H9 (cell line): ENCODE results near the gene IPP. TPM values are rescaled to one million over a fixed set of nuclear protein-coding genes. Genes with fewer than 3 reads are reported as not detected.

ENCODE experiments used
- DNase-seq: peaks from one replicate; pipeline ENCODE4 v3.0.0-alpha.2; 2017
- H2AFZ ChIP-seq: one replicate; pipeline ENCODE4 v1.6.1; 2013; ENCODE audit warnings: mild to moderate bottlenecking, low read length, control low read depth, moderate library complexity
- H2AK5ac ChIP-seq: 2 replicates; pipeline ENCODE4 v1.6.1; 2013; ENCODE audit warnings: low read length, control low read depth, mixed read lengths; ENCODE audit not compliant: insufficient read length
- H2BK120ac ChIP-seq: one replicate; pipeline ENCODE4 v1.6.1; 2013; ENCODE audit warnings: low read depth, mild to moderate bottlenecking, low read length, control low read depth, inconsistent platforms; ENCODE audit not compliant: poor library complexity, severe bottlenecking
- H2BK12ac ChIP-seq: 2 replicates; pipeline ENCODE4 v1.6.1; 2013; ENCODE audit warnings: low read length, control low read depth, mixed read lengths, low read depth; ENCODE audit not compliant: insufficient read length
- H2BK15ac ChIP-seq: 2 replicates; pipeline ENCODE4 v1.6.1; 2013; ENCODE audit warnings: low read depth, low read length, control low read depth
- H2BK20ac ChIP-seq: one replicate; pipeline ENCODE4 v1.6.1; 2013; ENCODE audit warnings: low read depth, mild to moderate bottlenecking, low read length, control low read depth, inconsistent platforms; ENCODE audit not compliant: poor library complexity, severe bottlenecking
- H2BK5ac ChIP-seq: 2 replicates; pipeline ENCODE4 v1.6.1; 2013; ENCODE audit warnings: low read length, control low read depth, mixed read lengths; ENCODE audit not compliant: insufficient read length
- H3K14ac ChIP-seq: 2 replicates; pipeline ENCODE4 v1.6.1; 2013; ENCODE audit warnings: low read length, control low read depth; ENCODE audit not compliant: insufficient read depth
- H3K18ac ChIP-seq: 2 replicates; pipeline ENCODE4 v1.6.1; 2013; ENCODE audit warnings: low read depth, mild to moderate bottlenecking, mixed read lengths, low read length, control low read depth; ENCODE audit not compliant: insufficient read length
- H3K23ac ChIP-seq: 2 replicates; pipeline ENCODE4 v1.6.1; 2013; ENCODE audit warnings: low read length, control low read depth, mixed read lengths, low read depth; ENCODE audit not compliant: insufficient read length
- H3K23me2 ChIP-seq: 2 replicates; pipeline ENCODE4 v1.6.1; 2013; ENCODE audit warnings: low read depth, mild to moderate bottlenecking, mixed read lengths, low read length, control low read depth; ENCODE audit not compliant: insufficient read length, poor library complexity, severe bottlenecking
- H3K27ac ChIP-seq: 2 replicates; pipeline ENCODE4 v1.5.1; 2013; ENCODE audit warnings: low read length, control low read depth, mixed read lengths, low read depth; ENCODE audit not compliant: insufficient read length
- H3K27me3 ChIP-seq: 2 replicates; pipeline ENCODE4 v1.6.1; 2013; ENCODE audit warnings: low read length, control low read depth, inconsistent platforms; ENCODE audit not compliant: insufficient read depth
- H3K4ac ChIP-seq: 2 replicates; pipeline ENCODE4 v1.6.1; 2013; ENCODE audit warnings: low read depth, mild to moderate bottlenecking, control low read depth, inconsistent platforms, low read length, moderate library complexity
- H3K4me1 ChIP-seq: 2 replicates; pipeline ENCODE4 v1.6.1; 2013; ENCODE audit warnings: low read length, control low read depth, inconsistent platforms; ENCODE audit not compliant: insufficient read depth
- H3K4me2 ChIP-seq: 2 replicates; pipeline ENCODE4 v1.6.1; 2013; ENCODE audit warnings: low read length, control low read depth, mixed read lengths; ENCODE audit not compliant: insufficient read length, insufficient read depth
- H3K56ac ChIP-seq: 2 replicates; pipeline ENCODE4 v1.6.1; 2013; ENCODE audit warnings: low read depth, mild to moderate bottlenecking, mixed read lengths, low read length, control low read depth; ENCODE audit not compliant: insufficient read length
- H3K79me1 ChIP-seq: 2 replicates; pipeline ENCODE4 v1.6.1; 2013; ENCODE audit warnings: low read depth, mild to moderate bottlenecking, moderate library complexity, low read length, control low read depth, inconsistent platforms; ENCODE audit not compliant: insufficient read depth, poor library complexity, severe bottlenecking
- H3K79me2 ChIP-seq: 2 replicates; pipeline ENCODE4 v1.6.1; 2013; ENCODE audit warnings: low read length, control low read depth, inconsistent platforms; ENCODE audit not compliant: insufficient read depth
- H3K9ac ChIP-seq: 2 replicates; pipeline ENCODE4 v1.6.1; 2013; ENCODE audit warnings: low read length, control low read depth, mixed read lengths; ENCODE audit not compliant: insufficient read length; ENCODE audit errors: extremely low read depth
- H3K9me3 ChIP-seq: one replicate; pipeline ENCODE4 v1.6.1; 2013; ENCODE audit warnings: low read depth, low read length, inconsistent platforms; ENCODE audit not compliant: control insufficient read depth
- H3T11ph ChIP-seq: one replicate; pipeline ENCODE4 v1.6.1; 2013; ENCODE audit warnings: mild to moderate bottlenecking, low read length, control low read depth, inconsistent platforms
- H4K20me1 ChIP-seq: one replicate; pipeline ENCODE4 v1.6.1; 2013; ENCODE audit not compliant: control insufficient read depth, insufficient read length, insufficient read depth
- H4K5ac ChIP-seq: 2 replicates; pipeline ENCODE4 v1.6.1; 2013; ENCODE audit warnings: low read depth, mild to moderate bottlenecking, mixed read lengths, low read length, control low read depth; ENCODE audit not compliant: insufficient read length
- H4K8ac ChIP-seq: replicated peaks from 2 replicates; pipeline ENCODE4 v1.6.1; 2013; ENCODE audit warnings: low read length, control low read depth, mixed read lengths, low read depth; ENCODE audit not compliant: insufficient read length
- H4K91ac ChIP-seq: 2 replicates; pipeline ENCODE4 v1.6.1; 2013; ENCODE audit warnings: low read depth, mild to moderate bottlenecking, moderate library complexity, mixed read lengths, low read length, control low read depth; ENCODE audit not compliant: insufficient read length
- H3K27ac Mint-ChIP-seq, 3 experiments: 2 replicates in 2 of 3; 3 replicates in 1 of 3; pipeline ENCODE4 v1.8.0; 2020 to 2021; ENCODE audit warnings: mixed read lengths in 3 of 3, mild to moderate bottlenecking in 1 of 3, moderate library complexity in 1 of 3
- H3K27me3 Mint-ChIP-seq: 2 replicates; pipeline ENCODE4 v1.8.0; 2021; ENCODE audit warnings: low read depth, mild to moderate bottlenecking, moderate library complexity, mixed read lengths
- H3K36me3 Mint-ChIP-seq, 3 experiments: 2 replicates in 2 of 3; 3 replicates in 1 of 3; pipeline ENCODE4 v1.8.0; 2020 to 2021; ENCODE audit warnings: low read depth in 3 of 3, mixed read lengths in 3 of 3; ENCODE audit not compliant: insufficient read depth in 1 of 3
- H3K4me1 Mint-ChIP-seq, 2 experiments: 2 replicates each; pipeline ENCODE4 v1.8.0; 2020; ENCODE audit warnings: mixed read lengths in 2 of 2
- H3K4me3 Mint-ChIP-seq, 2 experiments: 2 replicates in 1 of 2; 3 replicates in 1 of 2; pipeline ENCODE4 v1.8.0; 2020 to 2021; ENCODE audit warnings: mild to moderate bottlenecking in 2 of 2, mixed read lengths in 2 of 2, moderate library complexity in 1 of 2
- H3K9me3 Mint-ChIP-seq, 2 experiments: 2 replicates in 1 of 2; 3 replicates in 1 of 2; pipeline ENCODE4 v1.8.0; 2020; ENCODE audit warnings: mild to moderate bottlenecking in 2 of 2, mixed read lengths in 2 of 2, moderate library complexity in 1 of 2
- CTCF ChIP-seq: fragments of 200-600 bp; sonication (generic); conservative IDR thresholded peaks from 3 replicates; pipeline ENCODE4 v1.8.0; 2021; ENCODE audit warnings: antibody characterized with exemption, mild to moderate bottlenecking
- WGBS: extraction: QIAGEN DNeasy Blood & Tissue Kit; methylation state at CpG from one replicate; pipeline ENCODE4 v1.1.7; 2013; ENCODE audit warnings: missing lambda C conversion rate, low lambda C conversion rate, mixed read lengths; ENCODE audit not compliant: insufficient read length; ENCODE audit errors: extremely low coverage; 5-methylcytosine and 5-hydroxymethylcytosine counted together
- total RNA-seq: library from RNA; stranded (reverse); gene quantifications from 2 replicates; pipeline ENCODE4 v1.2.1, GENCODE V29; 2021

The IPP gene
- total RNA-seq, 1 experiment from 2014 or later, result 6.3 TPM

GRCh38 chr1:45785583-45785982 lies 35.1 kb upstream of the IPP start:
- H3K9ac ChIP-seq, result no peak overlapping the region
- no peak for DNase-seq
- H4K8ac ChIP-seq, result no peak overlapping the region
- TF ChIP-seq CTCF, result no peak
- Mint-ChIP-seq H3K4me1 (no peaks in the 10 kb centered on the region), H3K27me3 (peaks cover 10% of the 10 kb centered on the region), H3K4me3 (no peak overlapping the region), H3K27ac (no peak overlapping the region), H3K9me3 (no peaks in the 10 kb centered on the region), H3K36me3 (no peaks in the 10 kb centered on the region)
- no peaks in the 10 kb centered on the region for H3K4me1 ChIP-seq
- H3K27me3 ChIP-seq, result no peaks in the 10 kb centered on the region
- no peak overlapping the region for H4K91ac ChIP-seq
- no peak overlapping the region for H3K27ac ChIP-seq
- H2BK120ac ChIP-seq, result no peak overlapping the region
- H2AK5ac ChIP-seq, result no peak overlapping the region
- no peaks in the 10 kb centered on the region for H3K79me2 ChIP-seq
- no peak overlapping the region for H3K4me2 ChIP-seq
- H2AFZ ChIP-seq, result no peak overlapping the region
- no peak overlapping the region for H4K5ac ChIP-seq
- H3K4ac ChIP-seq, result no peak overlapping the region
- H3K23me2 ChIP-seq, result no peaks in the 10 kb centered on the region
- no peaks in the 10 kb centered on the region for H3K9me3 ChIP-seq
- H2BK20ac ChIP-seq, result no peak overlapping the region
- H2BK12ac ChIP-seq, result no peak overlapping the region
- H2BK5ac ChIP-seq, result no peak overlapping the region
- no peak overlapping the region for H3T11ph ChIP-seq
- no peak overlapping the region for H3K14ac ChIP-seq
- H3K56ac ChIP-seq, result no peak overlapping the region
- no peak overlapping the region for H3K18ac ChIP-seq
- no peak overlapping the region for H2BK15ac ChIP-seq
- no peak overlapping the region for H3K23ac ChIP-seq
- no peaks in the 10 kb centered on the region for H4K20me1 ChIP-seq
- no CpG with 5 or more reads among the region's 4 CpGs for WGBS
- no peaks in the 10 kb centered on the region for H3K79me1 ChIP-seq
